ENCODE measurements around the gene TMEM61.
"Not testable (repeated sequence)": the region's sequence is repeated elsewhere in the genome, so short reads cannot be mapped to it uniquely, and the experiment has no call there.

Gene TMEM61

DNA sequence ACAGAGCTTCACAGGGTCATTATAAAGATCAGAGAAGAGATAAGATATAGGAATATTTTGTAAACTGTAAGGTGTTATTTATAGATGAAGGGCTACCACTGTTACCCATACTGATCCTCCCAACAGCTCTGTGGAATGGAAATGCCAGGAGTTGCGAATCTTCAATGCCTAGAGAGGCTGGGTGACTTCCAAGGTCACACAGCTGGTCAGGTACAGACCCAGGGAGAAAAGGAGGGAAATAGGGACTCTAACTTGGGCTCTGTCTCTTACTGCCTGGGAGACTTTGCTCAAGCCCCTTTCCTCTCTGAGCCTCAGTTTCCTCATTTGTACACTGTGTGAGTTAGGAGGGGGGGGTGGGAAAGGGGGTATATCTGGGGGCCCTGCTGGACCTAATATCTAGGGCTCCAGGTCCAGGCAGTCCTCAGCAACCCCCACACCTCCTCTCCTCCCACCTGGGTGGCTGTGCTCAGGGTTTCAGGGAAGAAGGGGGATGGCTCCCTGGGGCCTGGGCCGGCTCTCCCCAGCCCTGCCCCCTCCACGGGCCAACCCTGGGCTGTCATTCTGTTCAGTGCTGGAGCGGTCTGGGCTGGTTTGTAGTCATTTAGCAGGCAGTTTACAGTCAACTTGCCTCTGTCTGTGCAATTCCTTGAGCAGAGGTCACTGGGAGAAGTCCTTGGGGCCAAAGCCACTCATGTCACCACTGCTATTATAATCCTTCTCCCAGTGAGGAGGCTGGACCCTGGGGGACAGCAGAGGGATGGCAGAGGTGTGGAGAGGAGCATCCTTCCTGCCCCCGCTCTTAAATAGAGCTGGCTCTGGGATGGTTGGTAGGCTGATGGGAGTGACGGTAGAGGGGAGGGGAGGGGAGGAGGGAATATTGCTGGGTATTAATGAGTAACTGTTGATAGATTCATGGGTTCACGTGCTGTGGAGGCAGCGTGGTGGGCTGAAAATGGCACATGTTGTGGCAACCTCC is 20.0 kb downstream of the TMEM61 start:
- no peak for DNase-seq

DNA sequence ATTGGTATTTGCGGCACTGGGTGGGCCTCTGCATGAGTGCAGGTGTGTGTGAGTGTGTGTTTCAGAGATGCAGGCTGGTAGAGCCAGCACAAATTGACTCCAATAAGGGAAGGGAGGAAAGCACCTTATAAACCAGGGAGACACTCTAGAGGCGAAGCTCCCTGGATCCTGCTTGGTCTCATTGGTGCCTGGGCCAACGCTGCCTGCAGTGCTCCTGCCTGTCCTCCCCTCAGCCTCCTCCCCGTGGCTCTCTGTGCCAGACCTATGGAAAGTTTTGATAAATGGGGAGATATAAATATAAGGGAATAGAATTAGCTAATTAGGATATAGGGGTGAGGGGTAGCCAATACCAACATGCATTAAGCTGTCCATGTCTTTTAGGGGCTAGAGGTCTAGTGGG is 20.9 kb downstream of the TMEM61 start:
- DNase-seq: no peak

DNA sequence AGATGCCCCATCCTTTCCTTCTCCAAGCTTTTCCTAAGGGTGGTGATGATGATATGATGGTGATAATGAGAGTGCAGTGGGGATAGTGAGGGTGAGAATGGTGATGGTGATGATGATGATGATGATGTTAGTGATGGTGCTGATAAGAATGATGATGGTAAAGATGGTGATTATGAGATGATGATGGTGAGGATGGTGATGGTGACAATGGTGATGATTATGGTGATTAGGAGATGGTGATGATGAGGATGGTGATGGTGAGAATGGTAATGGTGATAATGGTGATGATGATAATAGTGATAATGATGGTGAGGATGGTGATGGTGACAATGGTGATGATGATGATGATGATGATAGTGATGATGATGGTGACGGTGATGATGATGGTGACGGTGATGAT is 22.3 kb downstream of the TMEM61 start:
- DNase-seq: no peak

DNA sequence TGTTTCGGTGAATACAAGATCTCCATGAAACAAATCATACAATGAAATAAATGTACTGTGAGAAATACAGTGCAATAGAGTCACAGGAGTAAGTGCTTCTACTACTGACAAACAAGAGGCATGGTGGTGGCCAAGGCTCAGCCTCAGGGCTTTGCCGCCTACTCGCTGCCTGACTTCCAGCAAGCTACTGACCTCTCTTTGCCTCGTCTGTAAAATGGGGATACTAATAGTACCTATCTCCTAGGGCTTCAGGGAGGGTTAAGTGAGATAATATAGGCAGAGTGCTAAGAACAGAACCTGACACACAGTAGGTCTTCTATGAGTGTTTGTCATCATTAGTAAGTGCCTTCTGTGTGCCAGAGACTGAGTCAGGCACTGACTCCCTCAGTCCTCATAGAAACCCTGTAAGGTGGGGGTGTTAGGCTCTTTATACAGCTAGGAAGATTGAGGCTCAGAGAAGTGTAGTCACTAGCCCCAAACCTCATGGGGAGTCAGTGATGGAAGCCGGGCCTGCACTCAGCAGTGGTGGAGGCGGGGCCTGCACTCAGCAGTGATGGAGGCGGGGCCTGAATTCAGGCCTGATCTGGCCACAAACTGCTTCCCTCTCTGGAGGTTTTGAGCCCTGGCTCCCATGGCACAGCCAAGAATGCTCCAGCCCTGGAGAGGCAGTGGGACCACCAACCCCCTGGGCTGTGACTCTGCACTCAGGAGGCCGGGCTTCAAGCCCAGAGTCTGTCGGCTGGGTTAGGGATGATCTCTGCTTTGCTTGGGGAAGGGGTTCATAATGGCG is 25.1 kb downstream of the TMEM61 start:
- DNase-seq: no peak

DNA sequence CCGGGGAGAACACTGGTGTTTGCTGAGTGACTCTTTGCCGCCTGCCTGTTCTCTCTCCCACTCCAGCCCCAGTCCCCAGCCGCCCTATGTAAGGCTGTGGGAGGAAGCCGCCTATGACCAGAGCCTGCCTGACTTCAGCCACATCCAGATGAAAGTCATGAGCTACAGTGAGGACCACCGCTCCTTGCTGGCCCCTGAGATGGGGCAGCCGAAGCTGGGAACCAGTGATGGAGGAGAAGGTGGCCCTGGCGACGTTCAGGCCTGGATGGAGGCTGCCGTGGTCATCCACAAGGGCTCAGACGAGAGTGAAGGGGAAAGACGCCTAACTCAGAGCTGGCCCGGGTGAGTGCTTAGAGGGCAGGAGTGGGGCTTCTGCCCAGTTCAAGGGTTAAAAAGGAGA is 26.5 kb downstream of the TMEM61 start:
- DNase-seq: no peak

DNA sequence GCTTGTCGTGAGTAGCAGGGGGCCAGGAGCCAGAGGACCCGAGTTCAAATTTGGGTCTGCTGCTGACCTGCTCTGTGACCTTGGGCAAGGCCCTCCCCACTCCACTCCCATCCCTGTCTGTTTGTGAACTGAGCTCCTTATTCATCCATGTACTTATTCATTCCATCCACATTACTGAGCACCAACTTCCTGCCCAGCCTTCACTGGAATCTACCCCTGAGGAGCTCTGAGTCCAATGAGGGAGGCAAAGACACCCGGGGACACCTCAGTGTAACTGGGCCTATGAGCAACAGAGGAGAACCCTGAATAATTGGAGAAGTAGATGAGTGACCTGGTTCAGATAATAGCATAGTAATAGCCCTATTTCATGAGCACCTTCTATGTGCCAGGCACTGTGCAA is 27.2 kb downstream of the TMEM61 start:
- no peak for DNase-seq

DNA sequence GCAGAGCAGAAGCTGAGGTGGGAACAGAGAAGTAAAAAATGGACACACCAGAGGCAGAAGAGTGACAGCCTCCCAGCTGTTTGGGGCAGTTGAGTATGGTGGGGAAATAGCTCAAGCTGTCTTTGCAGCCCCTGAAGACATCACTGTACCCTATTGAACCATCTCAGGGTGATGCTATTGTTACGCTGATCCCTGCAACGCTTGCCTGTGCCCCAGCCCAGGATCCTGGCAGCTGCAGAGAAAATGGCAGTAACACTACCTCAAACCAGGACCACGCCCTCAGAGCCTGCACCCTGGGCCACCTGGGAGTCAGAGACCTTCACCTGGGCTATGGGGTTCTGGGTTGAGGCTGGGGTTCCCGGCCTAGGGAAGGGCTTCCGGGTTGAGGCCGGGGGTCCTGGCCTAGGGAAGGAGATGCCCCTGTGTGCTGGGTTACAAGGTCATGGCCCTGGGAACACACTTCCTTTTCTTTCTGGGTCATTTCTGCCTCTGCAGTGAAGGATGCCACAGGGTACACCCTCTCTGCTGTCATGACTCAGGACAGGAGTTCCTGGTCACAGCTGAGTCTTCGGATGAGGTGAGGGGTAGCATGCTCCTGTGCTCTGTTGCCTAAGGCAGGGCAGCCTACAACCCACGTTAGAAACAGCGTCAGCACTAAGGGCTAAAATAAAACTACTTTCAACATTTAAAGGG is 29.9 kb downstream of the TMEM61 start:
- no peak for DNase-seq

DNA sequence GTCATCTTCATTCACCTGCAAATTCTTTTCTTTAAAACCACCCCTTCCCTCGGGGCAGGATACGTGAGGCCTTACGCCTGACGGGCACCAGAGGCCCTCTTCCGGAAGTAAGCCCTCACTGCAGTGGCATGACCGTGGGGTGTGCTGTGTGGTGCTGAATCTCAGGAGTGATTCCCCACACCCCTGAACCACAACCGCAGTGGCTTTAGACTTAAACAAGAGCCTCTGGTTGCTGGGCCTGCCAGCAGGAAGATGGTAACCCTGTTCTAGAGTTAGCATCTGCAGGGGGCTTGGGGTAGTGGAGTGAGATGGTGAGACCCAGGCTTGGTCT is 30.4 kb downstream of the TMEM61 start:
- DNase-seq: no peak

DNA sequence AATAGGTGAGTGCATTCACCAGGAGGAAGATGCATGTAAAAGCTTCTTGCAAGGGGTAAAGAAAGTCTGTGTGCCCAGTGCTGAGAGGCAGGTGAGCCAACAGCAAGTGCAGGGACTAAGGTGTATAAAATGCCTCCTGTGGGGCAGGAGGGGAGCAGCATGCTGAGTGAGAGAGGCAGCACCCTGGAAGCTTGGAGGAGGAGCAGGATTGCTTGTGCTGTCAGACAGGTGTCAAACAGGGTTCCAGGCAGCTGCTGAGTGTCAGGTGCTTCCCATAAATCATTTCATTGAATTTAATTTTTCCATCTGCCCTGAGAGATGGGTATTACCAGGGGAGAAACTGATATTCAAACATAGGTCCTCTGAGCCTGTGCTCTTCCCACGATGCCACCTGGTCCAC is 32.2 kb downstream of the TMEM61 start:
- no peak for DNase-seq

DNA sequence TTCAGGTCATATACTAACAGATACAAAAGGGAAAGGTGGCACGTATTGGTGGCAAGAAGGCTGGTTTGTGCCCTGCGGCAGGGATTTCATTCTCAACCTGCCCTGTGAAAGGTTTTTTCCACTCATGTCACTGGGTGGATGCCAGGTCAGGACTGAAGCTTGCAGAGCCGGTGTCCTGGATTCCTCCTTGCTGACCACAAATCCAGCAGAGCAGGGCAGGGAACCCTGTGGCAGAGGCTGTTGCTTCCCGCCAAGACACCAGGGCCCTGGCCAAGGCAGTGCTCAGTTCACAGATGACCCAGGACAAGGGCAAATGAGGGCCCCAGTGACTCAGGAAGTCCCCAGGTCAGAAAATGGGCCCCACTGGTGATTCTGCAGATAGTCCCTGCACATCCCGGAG is 34.7 kb downstream of the TMEM61 start:
- no peak for DNase-seq

DNA sequence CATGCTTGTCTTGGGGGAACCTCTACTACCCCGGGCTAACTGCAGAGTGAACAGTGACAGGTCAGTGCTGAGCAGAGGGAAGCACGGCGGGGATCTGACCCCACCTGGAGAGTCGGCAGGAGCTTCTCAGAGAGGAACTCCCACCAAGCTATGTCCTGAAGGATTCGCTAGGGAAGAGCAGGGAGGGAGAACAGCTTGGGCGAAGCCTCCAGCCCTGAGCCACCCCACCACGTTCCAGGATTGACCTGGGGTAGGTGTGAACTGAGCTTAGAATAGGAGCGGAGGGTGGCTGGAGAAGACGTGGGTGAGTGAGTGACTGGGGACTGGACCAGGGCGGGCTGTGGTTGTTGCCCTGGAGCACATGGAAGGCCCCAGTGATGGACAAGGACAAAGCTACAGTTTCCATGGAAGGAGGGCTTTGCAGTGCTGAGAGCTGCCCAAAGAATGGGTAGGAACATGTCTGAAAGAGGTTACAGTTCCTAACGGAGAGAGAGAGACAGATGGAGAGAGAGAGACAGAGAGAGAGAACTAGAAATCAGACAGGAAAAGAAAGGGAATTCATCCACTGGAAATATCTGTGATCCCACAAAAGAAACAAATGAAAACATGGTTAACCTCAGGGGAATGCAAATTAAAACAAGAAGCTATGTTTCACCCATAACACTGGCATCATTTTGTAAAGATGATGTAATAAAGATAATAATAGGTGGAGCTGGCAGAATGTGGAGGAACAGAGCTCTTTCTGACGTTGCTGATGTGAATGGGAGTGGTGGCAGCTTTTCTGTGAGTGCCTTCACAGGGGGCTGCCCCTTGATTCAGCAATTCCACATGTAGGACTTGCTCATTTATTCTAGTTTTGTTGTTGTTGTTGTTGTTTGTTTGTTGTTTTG is 35.5 kb downstream of the TMEM61 start:
- DNase-seq: no peak

DNA sequence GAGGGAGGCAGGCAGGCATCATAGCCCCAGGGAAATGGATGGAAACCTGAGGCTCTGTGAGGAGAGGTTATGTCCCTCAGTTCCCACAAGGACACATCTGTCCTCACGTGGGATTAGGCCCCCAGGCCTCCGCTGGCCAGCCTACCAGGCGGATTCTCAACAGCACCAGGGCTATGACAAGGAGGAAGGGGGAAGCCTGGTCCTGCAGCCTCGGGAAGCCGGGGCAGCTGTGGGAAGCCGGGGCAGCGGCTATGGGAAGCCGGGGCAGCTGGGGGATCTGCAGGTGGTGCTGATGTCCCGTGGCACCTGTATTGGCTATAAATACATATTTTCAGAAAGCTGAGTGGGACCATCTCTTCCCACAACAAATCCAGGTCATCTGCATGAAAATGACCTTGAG is 38.0 kb downstream of the TMEM61 start:
- DNase-seq: no peak

DNA sequence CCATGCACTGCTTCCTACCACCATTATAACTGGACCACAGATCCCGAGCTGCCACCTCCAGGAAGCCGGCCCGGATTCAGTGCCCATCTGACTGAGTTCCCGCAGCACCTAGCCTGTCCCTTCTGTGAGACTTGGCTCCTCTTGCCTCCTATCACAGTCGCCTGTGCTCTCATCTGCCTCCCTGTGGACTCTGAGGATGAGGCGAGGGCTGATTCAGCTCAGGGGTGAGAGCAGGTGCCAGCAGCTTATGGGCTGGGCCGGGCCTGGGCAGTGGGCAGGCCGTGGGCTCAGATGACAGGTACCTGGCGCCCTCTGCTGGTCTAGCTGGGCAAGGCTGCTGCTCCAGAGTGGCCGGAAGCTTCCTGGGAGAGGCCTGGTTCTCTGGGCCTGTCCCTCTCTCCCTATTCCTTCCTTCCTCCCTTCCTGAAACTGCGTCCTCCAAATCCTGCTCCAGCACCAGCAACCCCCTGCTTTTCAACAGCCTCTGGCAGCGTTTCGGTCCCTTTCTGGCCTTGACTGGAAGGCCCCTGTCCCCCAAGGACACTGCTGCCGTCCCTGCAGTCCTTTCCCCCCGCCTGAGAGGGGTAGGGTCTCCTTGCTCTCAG is 41.6 kb downstream of the TMEM61 start:
- peak in 48 of 56 donors; percentile 8 to 81 (median 38) for DNase-seq

DNA sequence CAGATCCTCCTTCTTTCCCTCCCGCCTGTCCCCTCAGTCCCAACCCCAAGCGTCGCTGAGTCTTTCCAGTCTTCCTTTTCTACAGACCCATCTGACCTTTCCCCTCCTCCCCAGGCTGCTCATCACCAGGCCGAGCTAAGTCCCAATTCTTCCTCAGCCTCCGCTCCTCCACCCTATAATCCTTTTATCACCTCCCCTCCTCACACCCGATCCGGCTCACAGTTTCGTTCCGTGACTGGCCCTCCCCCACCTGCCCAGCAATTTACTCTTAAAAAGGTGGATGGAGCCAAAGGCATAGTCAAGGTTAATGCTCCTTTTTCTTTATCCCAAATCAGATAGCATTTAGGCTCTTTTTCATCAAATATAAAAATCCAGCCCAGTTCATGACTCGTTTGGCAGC is 43.7 kb downstream of the TMEM61 start:
- DNase-seq: not testable (repeated sequence)

DNA sequence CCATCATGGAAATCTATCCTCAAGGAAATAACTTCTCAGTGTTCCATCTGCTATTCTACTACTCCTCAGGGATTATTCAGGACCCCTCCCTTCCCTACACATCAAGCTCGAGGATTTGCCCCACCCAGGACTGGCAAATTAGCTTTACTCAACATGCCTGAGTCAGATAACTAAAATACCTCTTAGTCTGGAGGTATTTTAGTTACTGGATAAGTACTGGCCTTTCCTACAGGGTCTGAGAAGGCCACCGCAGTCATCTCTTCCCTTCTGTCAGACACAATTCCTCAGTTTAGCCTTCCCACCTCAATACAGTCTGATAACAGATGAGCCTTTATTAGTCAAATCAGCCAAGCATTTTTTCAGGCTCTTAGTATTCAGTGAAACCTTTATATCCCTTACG is 46.3 kb downstream of the TMEM61 start:
- not testable (repeated sequence) for DNase-seq

DNA sequence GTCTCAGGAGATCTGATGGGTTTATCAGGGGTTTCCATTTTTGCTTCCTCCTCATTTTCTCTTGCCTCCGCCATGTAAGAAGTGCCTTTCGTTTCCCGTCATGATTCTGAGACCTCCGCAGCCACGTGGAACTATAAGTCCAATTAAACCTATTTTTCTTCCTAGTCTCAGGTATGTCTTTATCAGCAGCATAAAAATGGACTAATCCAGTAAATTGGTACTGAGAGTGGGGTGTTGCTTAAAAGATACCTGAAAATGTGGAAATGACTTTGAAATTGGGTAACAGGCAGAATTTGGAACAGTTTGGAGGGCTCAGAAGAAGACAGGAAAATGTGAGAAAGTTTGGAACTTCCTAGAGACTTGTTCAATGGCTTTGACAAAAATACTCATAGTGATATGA is 50.7 kb downstream of the TMEM61 start:
- DNase-seq: not testable (repeated sequence)

DNA sequence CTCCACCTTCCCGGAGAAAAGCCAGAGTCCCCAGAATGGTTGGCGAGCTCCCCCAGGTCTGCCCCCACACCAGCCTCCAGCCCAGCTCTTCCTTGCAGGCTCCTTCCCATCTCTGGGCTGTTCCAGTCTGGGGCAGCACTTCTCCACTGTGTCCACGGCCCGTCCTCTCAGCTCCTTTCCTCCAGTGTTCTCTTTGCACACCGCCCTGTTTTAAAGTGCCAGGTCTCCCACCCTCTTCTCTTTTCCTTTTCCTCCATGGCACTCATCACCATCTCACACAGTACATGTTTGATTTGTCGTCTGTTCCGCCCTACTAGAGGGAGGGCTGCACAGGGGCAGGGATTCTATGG is 52.8 kb downstream of the TMEM61 start:
- no peak for DNase-seq

DNA sequence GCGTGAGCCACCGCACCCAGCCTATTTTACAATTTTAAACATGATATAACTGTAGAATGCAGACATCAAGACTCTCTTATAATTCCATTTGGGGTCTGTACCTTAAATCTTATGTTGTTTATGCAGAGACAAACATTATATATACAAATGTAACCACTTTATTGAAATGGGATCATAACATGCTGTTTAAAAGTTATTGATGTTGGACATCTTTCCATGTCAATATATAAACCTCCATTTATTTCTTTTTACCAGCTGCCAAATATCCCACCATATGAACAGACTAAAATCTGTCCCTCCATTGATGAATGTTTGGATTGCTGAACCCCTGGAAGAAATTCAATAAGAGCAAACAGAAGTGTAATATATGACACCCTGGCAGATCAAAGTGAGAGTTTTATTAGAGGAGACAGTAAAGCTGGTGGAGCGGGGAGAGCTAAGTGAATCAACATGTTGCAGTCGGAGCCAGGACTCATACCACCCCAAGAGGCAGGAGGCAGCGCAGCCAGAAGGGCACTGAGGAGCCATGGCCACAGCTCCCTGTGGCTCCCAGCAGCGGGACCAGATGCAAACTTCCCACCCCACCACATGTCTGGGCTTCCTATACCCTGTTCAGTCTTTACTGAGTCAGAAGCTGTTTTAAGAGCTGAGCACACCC is 54.2 kb downstream of the TMEM61 start:
- no peak for DNase-seq

DNA sequence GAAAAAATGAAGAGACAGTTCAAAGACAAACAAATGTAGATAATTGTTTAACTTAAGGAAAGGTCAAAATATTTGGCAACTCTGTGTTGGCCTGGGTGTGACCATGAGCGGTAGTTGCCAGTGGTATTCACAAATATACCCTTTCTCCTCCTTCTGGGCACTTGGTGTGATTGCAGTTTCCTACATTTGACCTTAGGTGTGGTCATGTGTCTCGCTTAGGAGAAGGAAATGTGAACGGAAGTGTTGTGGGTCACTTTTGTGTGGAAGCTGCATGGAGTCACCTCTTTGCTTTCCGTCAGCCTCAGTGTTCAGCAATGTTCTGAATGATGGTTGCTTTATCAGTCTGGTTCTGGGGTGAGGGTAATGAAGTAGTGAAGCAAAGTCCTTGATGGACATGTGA is 55.5 kb downstream of the TMEM61 start:
- no peak for DNase-seq
